Measurements from ENCODE around the gene RAMACL. TPM values are rescaled to one million over a fixed set of nuclear protein-coding genes. Genes with fewer than 3 reads are reported as not detected.

The RAMACL gene
- total RNA-seq, 1 experiment from 2014 or later = not detected

DNA sequence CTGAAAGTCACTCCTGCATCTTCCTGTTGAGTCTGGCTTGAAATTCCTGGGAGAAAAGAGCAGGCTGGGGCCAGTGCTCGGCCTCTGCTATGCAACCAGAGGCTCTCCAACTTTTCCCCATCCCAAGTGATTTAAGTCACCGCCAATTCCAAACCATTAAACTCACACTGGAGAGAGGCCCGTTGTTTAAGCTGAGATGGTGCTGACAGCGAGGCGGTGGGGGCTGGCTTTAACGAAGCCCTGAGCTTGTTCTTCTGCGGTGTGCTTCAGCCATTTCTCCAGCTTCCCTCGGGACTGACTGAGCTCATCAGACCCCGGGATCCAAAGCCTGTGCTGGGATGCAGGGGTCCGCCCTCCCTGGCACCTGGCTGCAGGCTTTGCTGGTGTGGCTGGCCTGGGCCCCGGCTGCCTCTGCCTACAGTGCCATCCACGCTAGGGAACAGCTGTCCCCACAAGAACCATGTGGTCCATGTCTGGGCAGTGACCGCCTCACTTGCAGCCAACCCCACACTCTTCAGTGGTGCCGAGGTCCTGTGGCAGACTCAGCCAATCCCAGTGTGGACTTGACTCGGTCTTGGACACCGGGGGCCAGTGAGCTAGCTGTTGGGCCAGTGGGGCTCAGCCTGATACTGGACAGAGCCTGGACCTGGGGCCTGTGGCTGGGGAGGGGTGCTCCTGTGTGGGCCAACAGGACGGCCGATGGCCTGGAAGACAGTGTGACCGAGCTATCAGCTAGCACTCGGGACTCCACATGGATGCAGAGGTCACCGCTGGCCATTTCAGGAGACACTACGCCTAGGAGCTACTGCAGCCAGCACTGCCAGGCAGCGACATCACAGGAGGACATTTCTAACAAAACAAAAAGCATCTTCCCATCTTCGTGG lies 21.2 kb downstream of the RAMACL start:
- no peak for DNase-seq (ENCODE audit: low read depth)
- in situ Hi-C loops (cut with HindIII; ENCODE audit: low pct_unique_long_range_greater_than_20kb, low sequenced_read_pairs) = no loop called here

DNA sequence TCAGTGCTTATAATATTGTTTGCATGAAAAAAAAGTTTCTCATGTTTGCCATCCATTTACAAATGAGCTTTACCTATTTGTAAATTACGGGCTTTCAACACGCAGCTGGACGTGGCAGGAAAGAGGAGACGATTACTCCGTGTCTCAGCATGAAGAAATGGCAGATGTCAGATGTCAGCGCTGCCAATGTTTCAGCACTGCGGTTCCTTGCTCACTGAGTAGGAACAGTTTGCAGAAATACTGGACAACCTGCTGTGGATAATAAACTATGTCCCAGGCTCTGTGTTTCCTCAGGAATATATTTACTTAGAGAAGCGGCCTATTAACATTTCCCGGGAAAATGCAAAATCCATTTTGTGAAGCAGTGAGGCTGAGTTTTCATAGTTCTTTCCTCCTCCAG lies 22.7 kb downstream of the RAMACL start:
- DNase-seq (ENCODE audit: low read depth) = no peak
- in situ Hi-C loops (cut with HindIII; ENCODE audit: low pct_unique_long_range_greater_than_20kb, low sequenced_read_pairs) = no loop called here

- no peak for DNase-seq (ENCODE audit: low read depth)
- in situ Hi-C loops (cut with HindIII; ENCODE audit: low pct_unique_long_range_greater_than_20kb, low sequenced_read_pairs) = no loop called here
Measured at GRCh38 chr6:166563200-166563599, 23.3 kb downstream of the RAMACL start.

DNA sequence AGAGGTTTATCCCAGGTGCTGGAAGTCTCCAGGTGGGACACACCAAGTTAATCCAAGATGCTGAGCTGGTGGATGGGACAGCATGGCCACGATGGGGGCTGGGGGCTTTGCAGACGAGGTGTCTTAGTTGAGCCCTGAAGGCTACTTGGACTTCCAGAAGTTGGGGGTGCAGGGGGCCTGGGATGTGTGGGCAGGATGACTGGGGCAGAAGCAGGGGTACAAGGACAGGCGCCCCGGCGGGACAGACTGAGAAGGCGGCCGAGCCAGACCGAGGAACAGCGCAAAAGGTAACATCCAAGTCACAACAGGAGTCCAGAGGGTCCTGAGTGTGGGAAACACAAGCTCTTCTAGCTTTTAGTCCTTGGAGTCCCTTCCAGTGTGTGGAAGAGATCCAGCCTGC lies 23.8 kb downstream of the RAMACL start:
- no peak for DNase-seq (ENCODE audit: low read depth)
- in situ Hi-C loops (cut with HindIII; ENCODE audit: low pct_unique_long_range_greater_than_20kb, low sequenced_read_pairs) = no loop called here

DNA sequence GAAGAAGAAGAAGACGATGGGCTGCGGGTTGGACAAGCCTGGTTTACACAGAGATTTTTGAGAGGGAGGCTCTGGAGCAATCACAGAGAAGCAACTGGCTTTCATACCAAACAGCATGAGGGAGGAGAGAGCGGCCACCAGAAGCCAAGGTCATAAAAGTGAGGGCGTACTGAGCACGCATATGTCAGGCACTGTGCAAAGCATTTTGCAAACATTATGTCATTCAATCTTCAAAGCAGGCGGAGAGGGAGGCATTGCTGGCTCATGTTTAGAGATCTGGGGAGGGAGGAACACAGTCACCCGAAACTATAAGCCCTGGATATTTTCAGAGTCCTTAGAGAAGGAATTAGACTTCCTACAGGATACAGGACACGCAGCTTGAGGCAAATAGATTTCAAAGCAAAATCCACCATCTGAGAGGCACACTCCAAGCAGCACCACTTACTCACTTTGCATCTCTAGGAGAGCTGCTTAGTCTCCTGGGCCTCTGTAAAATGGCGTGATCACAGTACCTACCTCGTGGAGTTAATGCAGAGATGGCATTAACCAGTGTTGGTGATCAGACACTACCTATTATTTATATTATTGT lies 24.6 kb downstream of the RAMACL start:
- in situ Hi-C loops (cut with HindIII; ENCODE audit: low pct_unique_long_range_greater_than_20kb, low sequenced_read_pairs) = no loop called here
- no peak for DNase-seq (ENCODE audit: low read depth)

DNA sequence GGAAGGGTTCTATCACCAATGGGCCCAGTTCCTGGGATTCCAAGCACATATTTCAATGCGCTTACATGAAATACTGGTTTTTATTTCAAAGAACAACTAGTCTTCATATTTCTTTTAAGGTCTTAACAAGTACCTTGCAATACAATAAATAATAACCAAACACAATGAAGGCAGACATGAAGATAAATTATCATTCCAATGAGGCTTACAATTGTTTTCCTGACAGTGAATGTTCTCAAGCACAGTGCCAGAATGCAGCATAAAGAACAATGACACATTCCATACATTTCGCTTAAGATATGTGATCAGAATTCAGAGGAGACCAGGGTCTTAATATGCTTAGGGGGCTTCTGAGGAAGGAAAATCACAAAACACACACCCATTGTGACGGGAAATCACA lies 26.3 kb downstream of the RAMACL start:
- DNase-seq (ENCODE audit: low read depth) = no peak
- in situ Hi-C loops (cut with HindIII; ENCODE audit: low pct_unique_long_range_greater_than_20kb, low sequenced_read_pairs) = no loop called here

- in situ Hi-C loops (cut with HindIII; ENCODE audit: low pct_unique_long_range_greater_than_20kb, low sequenced_read_pairs) = no loop called here
- DNase-seq (ENCODE audit: low read depth) = no peak
Measured at GRCh38 chr6:166559662-166560061, 26.8 kb downstream of the RAMACL start.

DNA sequence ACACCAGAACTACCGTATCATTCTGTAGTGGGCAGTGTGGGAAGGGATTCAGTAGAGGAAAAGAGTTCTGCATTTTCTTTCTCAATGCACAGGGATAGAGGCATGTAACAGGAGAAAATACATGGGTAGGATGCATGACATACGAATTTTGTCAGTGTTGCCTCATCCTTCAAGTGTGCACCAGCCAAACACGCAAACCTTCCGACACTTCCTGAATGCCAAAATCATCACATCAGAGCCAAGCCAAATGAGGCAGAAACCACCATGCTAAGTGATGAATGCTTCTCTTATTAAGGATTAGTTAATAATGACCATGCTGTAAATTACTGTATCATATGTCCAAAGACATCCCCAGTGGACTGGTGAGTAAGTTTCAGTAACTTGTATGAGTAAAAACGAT lies 27.3 kb downstream of the RAMACL start:
- DNase-seq (ENCODE audit: low read depth) = no peak
- in situ Hi-C loops (cut with HindIII; ENCODE audit: low pct_unique_long_range_greater_than_20kb, low sequenced_read_pairs) = no loop called here

DNA sequence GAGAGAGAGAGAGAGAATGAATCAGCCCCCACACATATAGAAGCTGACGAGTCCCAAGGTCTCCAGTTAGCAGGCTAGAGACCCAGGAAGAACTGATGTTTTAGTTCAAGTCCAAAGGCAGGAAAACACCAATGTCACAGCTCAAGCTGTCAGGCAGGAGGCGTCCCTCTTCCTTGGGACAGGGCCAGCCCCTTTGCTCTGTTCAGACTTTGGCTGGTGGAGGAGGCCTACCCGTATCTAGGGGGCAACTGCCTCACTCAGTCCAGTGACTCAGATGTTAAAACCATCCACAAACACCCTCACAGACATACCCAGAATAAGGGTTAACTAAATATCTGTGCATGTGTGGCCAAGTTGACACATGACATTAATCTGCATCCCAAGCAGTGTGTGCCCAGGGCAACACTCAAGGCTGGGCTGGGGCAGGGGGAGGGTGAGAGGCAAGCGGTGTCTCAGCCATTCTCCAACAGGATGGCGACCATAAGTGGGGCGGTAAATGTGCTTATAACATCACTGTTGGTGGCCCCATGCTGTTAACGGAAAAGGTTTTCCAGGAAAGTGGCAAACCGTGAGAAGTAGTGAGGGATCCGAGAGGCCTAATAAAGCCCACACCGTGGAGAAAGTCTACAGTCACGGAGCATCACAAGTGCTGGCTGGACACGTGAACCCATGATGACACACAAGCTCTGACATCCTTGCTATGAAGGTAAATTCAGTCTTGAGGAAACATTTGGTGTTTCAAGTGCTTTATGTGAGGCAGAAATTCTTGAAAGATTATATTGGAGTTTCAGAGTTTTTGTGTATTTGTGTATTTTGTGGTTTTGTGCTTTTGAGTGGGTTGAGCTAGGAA lies 28.1 kb downstream of the RAMACL start:
- no peak for DNase-seq (ENCODE audit: low read depth)
- in situ Hi-C loops (cut with HindIII; ENCODE audit: low pct_unique_long_range_greater_than_20kb, low sequenced_read_pairs) = no loop called here

GRCh38 chr6:166556863-166557322 lies 29.6 kb downstream of the RAMACL start:
- in situ Hi-C loops (cut with HindIII; ENCODE audit: low pct_unique_long_range_greater_than_20kb, low sequenced_read_pairs) = no loop called here
- peak; percentile 82 for DNase-seq (ENCODE audit: low read depth)

DNA sequence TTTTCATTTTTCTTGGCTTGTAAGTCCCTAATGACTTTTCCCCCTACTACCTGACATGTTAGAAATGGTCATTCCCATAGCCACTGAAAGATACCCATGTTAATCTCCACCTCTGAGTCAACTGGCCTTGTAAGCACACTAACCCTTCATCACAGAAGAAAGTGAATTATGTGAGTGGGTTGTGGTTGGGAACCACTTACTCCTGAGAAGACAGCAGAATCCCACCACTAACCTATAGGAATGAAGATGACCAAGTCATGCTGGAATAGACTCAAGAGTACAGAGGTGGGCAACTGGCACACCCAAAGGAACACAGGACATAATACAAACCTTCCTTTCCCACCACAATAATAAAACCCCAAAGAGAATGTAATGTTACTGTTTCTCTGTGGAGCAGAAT lies 30.1 kb downstream of the RAMACL start:
- in situ Hi-C loops (cut with HindIII; ENCODE audit: low pct_unique_long_range_greater_than_20kb, low sequenced_read_pairs) = no loop called here

GRCh38 chr6:166555086-166555485 lies 31.4 kb downstream of the RAMACL start:
- no peak for DNase-seq (ENCODE audit: low read depth)
- in situ Hi-C loops (cut with HindIII; ENCODE audit: low pct_unique_long_range_greater_than_20kb, low sequenced_read_pairs) = no loop called here

More for the DNA sequence above, 30.1 kb downstream of the RAMACL start:
- no peak for DNase-seq (ENCODE audit: low read depth)

DNA sequence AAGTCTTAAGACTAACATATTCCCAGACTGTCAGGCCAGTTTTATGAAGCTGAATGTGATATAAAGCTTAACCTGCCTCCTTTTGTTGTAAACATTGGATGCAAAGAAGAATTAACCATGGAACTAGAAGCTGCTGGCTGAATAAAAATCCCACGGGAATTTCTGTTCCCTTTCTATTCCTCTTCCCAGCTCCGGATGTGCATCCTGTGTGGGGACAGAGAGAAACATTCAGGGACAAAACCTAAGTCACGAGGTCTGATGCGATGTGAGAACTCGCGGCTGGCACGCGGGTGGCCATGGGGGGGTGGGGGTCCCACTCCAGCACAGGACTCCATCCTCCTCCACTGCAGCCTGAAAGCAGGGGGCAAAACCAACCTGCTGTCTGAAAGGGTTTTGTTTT lies 32.2 kb downstream of the RAMACL start:
- DNase-seq (ENCODE audit: low read depth) = no peak
- in situ Hi-C loops (cut with HindIII; ENCODE audit: low pct_unique_long_range_greater_than_20kb, low sequenced_read_pairs) = no loop called here

DNA sequence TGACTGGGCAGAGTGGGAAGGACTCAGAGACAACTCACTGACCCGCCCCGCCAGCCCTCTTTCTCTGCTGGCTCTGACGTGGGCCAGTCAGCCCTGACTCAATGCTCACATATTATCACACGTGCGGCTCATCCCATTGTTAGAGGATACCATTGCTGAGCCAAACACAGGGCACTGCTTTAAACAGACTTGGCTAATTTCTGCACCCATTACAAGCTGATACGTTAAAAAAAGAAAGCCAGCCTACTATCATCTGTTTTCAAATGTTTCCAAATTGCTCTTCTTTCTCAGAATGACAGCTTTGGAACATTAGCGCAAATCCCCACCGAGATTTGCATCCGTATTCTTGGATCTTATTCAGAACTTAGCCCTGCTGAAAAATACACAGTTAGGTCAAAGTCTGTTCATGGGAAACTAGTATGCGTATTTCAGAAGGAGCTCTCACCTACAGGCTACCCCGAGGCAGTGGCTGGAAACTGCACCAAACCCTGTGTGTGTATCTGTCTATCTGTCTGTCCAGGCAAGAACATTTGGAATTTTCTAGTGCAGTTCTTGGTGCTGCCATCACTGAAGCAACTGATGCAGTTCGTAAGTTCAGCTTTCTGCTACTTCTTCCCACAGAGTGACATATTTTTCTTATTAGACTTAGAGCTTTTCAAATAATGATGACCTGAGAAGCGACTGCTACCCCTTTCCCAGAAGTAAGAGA lies 32.8 kb downstream of the RAMACL start:
- in situ Hi-C loops (cut with HindIII; ENCODE audit: low pct_unique_long_range_greater_than_20kb, low sequenced_read_pairs) = no loop called here
- DNase-seq (ENCODE audit: low read depth) = no peak

DNA sequence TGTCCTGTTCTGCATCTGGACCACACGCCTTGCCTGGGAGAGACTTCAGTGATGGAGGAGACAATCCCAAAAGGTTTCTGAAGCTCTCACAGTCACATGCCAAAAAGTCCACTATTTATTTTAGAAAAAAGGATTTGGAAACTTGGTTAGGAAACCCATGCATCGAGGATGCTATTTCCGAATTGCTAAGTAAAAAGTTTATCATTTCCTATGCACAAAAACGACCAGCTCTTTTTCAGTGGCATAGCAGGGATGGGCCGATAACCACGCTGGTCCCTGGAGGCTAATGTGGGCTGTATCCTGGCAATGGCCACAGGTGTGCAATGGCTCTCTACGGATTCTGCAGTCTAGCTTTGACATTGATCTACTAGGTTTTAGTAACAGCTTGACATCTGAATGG lies 33.9 kb downstream of the RAMACL start:
- no peak for DNase-seq (ENCODE audit: low read depth)
- in situ Hi-C loops (cut with HindIII; ENCODE audit: low pct_unique_long_range_greater_than_20kb, low sequenced_read_pairs) = no loop called here

DNA sequence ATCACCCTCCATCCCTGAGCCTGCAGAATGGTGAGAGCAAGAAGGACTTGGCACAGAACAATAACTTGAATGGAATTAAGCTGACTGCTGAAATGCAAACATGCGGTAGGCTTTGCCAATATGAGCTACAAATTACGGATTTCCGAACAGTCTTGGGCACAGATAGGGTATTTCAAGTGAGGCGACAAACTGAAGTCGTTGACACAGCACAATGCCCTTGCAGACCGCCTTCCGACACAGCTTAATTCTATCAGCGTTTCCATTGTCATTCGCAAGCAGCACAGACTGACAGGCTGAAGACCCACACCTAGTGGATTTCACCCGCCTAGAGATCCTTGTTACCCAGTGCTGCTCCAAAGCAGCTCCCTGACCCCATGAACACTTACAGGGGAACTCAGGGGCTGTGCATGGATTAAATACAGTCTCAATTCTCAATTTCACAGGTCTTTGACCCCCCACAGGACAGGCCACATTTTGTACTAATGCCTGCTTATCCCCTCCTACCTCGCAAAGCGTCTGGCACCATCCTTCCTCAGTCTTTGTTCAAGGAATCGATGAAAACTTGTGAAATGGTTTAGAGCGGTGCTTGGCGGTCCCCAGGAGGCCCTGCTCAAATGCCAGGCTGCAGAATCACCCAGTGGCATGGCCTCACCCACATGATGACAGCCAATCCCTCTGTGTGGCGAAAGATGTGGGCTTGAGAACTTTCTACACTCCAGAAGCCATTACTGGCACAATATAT lies 34.6 kb downstream of the RAMACL start:
- in situ Hi-C loops (cut with HindIII; ENCODE audit: low pct_unique_long_range_greater_than_20kb, low sequenced_read_pairs) = no loop called here
- no peak for DNase-seq (ENCODE audit: low read depth)

GRCh38 chr6:166546653-166547052 lies 39.8 kb downstream of the RAMACL start:
- DNase-seq (ENCODE audit: low read depth) = no peak
- in situ Hi-C loops (cut with HindIII; ENCODE audit: low pct_unique_long_range_greater_than_20kb, low sequenced_read_pairs) = no loop called here
